Ovary (tissue), 10 donors: ENCODE measurements around the gene MELTF. TPM values are rescaled to one million over a fixed set of nuclear protein-coding genes. Genes with fewer than 3 reads are reported as not detected.
"Not testable (repeated sequence)": the region's sequence is repeated elsewhere in the genome, so short reads cannot be mapped to it uniquely, and the experiment has no call there.

Experiments
- DNase-seq, 5 donors: peaks; one replicate each; pipeline ENCODE4 v3.0.0-alpha.2; 2019 to 2020
- H3K27ac ChIP-seq, 2 donors: fragments of 200-600 bp; one replicate each; pipeline versions ENCODE4 v1.5.1 to v1.8.0; 2019 to 2022
- H3K27me3 ChIP-seq: fragments of 200-600 bp; one replicate; pipeline ENCODE4 v1.8.0; 2022
- H3K36me3 ChIP-seq: fragments of 200-600 bp; sonication (generic); one replicate; pipeline ENCODE4 v1.5.1; 2019
- H3K4me1 ChIP-seq: one replicate; pipeline ENCODE4 v1.8.1; 2013; ENCODE audit warnings: mild to moderate bottlenecking, moderate library complexity; ENCODE audit not compliant: insufficient read depth
- H3K4me3 ChIP-seq: fragments of 200-600 bp; sonication (generic); one replicate; pipeline ENCODE4 v1.5.1; 2017
- H3K9me3 ChIP-seq, 2 donors: fragments of 200-600 bp in 1 of 2; sonication (generic) in 1 of 2; one replicate each; pipeline versions ENCODE4 v1.5.1 to v1.8.1; 2013 to 2019; ENCODE audit warnings: mild to moderate bottlenecking in 1 of 2, moderate library complexity in 1 of 2
- EP300 ChIP-seq: sonication (generic); formaldehyde crosslinking; IDR thresholded peaks from one replicate; pipeline ENCODE4 v1.6.1; 2017; ENCODE audit warnings: antibody characterized with exemption
- POLR2A ChIP-seq: fragments of 450-650 bp; IDR thresholded peaks from one replicate; pipeline ENCODE4 v1.6.1; 2017; ENCODE audit warnings: antibody characterized with exemption, mild to moderate bottlenecking, moderate library complexity
- WGBS, 3 donors: extraction: QIAGEN DNeasy Blood & Tissue Kit in 1 of 3; methylation state at CpG; one replicate each; pipeline versions ENCODE4 v1.1.5 to v1.1.7; 2013 to 2017; 5-methylcytosine and 5-hydroxymethylcytosine counted together
- intact Hi-C, 4 donors: fragments of 100-400 bp; cut with DNase I; formaldehyde crosslinking; loops; one replicate each; pipeline versions ENCODE4 v1.11.0 to v1.15.1; 2022 to 2023
- long read RNA-seq, 3 donors: library from polyadenylated mRNA in 2 of 3; unstranded in 2 of 3; transcript quantifications; one replicate each; pipeline ENCODE4 v2.0.0 and lab custom pipeline, GENCODE V29; 2021 to 2026
- polyA plus RNA-seq, 2 donors: library from polyadenylated mRNA; stranded (reverse); fragments of 200-250 nt in 1 of 2; fragments of 350-450 nt in 1 of 2; fragmentation: Illumina TruSeq in 1 of 2; extraction: RNeasy Lipid Tissue Mini Kit (QIAGEN cat#74804) in 1 of 2; gene quantifications; one replicate each; pipeline ENCODE4 v1.2.3, GENCODE V29; 2013 to 2014
- total RNA-seq, 7 donors: library from RNA; depleted of rRNA in 2 of 7; stranded (reverse); fragments of >200 nt in 2 of 7; fragmentation: NEBNext Ultra II Directional in 3 of 7; extraction: Animal tissue kit (Norgen Biotek cat#: 25700) in 3 of 7; gene quantifications; one replicate each; pipeline versions ENCODE4 v1.1.0 to v1.2.4, GENCODE V29; 2016 to 2023
- TF ChIP-seq, protein P1 (sequence below), 3 donors: fragments of 450-650 bp in 2 of 3; fragments of 200-600 bp in 1 of 3; IDR thresholded peaks; one replicate each; pipeline versions ENCODE4 v1.5.1 to v1.8.0; 2016 to 2022; ENCODE audit warnings: antibody characterized with exemption in 3 of 3, mild to moderate bottlenecking in 1 of 3
- donor health status: DM: no; HTN: no; CAD: no; lungs with moderate emphysema.
- donor health status: DM: no; HTN: no; CAD: no.
- donor health status: Bipolar disorder and iron deficiency.
- donor health status: DM: yes; HTN: yes; CAD: no.
- donor health status: DM: no; HTN: no; CAD: no.
- donor health status: DM: yes; HTN: yes; CAD: no.

Gene MELTF
- total RNA-seq (10 to 100 TPM in 1 of 7 donors, 1 to 10 TPM in 5, under 1 TPM in 1; 0.53 to 19.0 (median 2.5) TPM), polyA plus RNA-seq (1 to 10 TPM; 1.1 to 1.2 TPM)
- long read RNA-seq, donor 1: 0 reads
- long read RNA-seq, donor 2, partial matches to known transcripts: 0 of 2 reads
- long read RNA-seq, donor 2, other reads (novel, unspliced or antisense): 0 of 2 reads
- long read RNA-seq, donor 3, partial matches to known transcripts: 2 of 20 reads
- long read RNA-seq, donor 3, other reads (novel, unspliced or antisense): 16 of 20 reads

DNA sequence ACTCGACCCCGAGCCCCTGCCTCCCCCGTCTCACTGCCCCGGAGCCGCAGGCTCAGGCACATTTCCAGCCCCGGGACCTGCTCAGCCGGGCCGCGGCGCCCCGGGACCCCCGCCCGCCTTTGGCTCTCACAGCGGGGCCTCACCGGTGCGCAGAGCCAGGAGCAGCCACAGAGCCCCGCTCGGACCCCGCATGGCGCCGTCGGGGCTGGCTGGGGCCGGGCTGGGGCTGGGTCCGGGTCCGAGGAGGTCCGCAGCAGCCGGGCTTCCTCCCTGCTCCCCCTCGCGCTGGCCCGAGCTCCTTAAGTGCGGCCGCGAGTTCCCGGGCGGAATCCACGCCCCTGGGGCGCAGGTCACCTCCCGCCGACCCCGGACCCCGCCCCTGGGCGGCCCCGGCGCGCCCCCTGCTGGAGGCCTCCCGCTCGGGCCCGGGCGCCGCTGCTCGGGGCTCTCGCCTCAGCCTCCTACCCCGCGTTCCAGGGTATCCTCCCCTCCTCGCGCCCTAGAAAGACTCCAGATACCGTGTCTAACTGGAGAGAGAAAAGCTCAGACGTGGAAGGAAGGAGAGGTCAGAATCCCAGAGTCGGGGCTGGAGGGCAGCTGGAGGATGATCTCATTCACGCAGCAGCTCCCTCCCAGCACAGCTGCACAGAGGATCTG lies at the start of gene MELTF:
MELTF (minus strand) TSS at position 307 of the 657 bp plus-strand sequence; CDS start at position 192, 115 bp downstream.
- intact Hi-C loops: no loop called here
- H3K9me3 ChIP-seq: no peaks in the 10 kb centered on the region
- H3K27me3 ChIP-seq: no peaks in the 10 kb centered on the region
- H3K4me1 ChIP-seq: peaks cover 5% of the 10 kb centered on the region
- peak within 1 kb of the TSS; percentile 41 for H3K4me3 ChIP-seq
- H3K36me3 ChIP-seq: no peaks in the 10 kb centered on the region
- no peak within 1 kb of the TSS for H3K27ac ChIP-seq
- 1 to 2% (median 2%) methylated on average over 31 to 60 of the region's 60 CpGs for WGBS, 3 donors
- peak in 4 of 5 donors; percentile 36 to 69 (median 51) for DNase-seq
- TF ChIP-seq EP300: no peak
- no peak for TF ChIP-seq POLR2A
- TF ChIP-seq, protein P1, sequence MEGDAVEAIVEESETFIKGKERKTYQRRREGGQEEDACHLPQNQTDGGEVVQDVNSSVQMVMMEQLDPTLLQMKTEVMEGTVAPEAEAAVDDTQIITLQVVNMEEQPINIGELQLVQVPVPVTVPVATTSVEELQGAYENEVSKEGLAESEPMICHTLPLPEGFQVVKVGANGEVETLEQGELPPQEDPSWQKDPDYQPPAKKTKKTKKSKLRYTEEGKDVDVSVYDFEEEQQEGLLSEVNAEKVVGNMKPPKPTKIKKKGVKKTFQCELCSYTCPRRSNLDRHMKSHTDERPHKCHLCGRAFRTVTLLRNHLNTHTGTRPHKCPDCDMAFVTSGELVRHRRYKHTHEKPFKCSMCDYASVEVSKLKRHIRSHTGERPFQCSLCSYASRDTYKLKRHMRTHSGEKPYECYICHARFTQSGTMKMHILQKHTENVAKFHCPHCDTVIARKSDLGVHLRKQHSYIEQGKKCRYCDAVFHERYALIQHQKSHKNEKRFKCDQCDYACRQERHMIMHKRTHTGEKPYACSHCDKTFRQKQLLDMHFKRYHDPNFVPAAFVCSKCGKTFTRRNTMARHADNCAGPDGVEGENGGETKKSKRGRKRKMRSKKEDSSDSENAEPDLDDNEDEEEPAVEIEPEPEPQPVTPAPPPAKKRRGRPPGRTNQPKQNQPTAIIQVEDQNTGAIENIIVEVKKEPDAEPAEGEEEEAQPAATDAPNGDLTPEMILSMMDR (IDR thresholded peaks at IDR 0.05): peak in 2 of 3 donors; percentile 36 to 49

DNA sequence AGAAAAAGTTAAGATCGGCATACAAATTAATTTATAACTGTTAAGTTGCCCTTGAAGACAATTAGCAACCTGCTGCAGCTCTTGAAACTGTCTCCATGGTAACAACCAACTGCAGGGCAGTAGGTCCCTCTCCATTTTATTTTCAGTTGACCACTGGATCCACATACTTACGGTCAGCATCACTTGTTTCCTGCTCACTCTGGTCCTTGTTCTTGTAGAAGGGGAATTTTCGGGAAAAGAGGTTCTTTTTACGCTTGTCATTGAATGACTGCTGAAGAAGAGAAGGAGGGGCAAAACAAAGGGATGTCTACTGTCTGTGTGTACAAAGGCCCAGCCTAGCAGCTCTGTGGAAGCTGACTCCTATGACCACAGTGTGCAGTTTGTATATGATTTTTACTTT lies 46.8 kb upstream of the MELTF start:
- no peaks in the 10 kb centered on the region for H3K4me1 ChIP-seq
- intact Hi-C loops: no loop called here

DNA sequence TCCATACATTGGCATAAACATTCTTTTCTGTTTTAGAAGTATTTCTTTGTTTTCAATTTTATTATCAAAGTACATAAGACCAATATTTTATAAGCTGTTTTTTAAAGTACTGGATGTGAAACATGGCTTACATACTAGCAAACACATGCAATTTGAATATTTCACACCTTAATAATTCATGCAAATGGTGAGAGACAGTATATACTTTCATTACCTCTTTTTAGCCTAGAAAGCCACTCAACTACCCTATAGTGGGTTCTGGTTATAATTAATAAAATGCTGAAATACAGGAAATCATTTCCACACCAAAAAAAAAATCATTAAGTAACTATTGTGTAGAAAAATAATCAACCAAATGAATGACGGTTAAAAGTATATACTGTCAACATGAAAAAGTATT lies 38.5 kb upstream of the MELTF start:
- WGBS, 3 donors: 88 to 97% (median 97%) methylated on average over 1 of the region's 1 CpG
- Histone ChIP-seq H3K27me3 (no peaks in the 10 kb centered on the region), H3K4me1 (no peaks in the 10 kb centered on the region), H3K36me3 (no peaks in the 10 kb centered on the region), H3K27ac (no peak overlapping the region), H3K4me3 (no peak overlapping the region), H3K9me3 (no peaks in the 10 kb centered on the region)
- no peak for DNase-seq
- TF ChIP-seq POLR2A: no peak
- intact Hi-C loops: no loop called here

More for the DNA sequence above, 46.8 kb upstream of the MELTF start:
- Histone ChIP-seq H3K36me3 (no peaks in the 10 kb centered on the region), H3K9me3 (no peaks in the 10 kb centered on the region), H3K27ac (no peak overlapping the region), H3K27me3 (no peaks in the 10 kb centered on the region), H3K4me3 (no peak overlapping the region)
- DNase-seq: no peak
- TF ChIP-seq, protein P1 (IDR thresholded peaks at IDR 0.05): no peak
- TF ChIP-seq EP300 (no peak), POLR2A (no peak)
- 86 to 89% (median 87%) methylated on average over 4 of the region's 4 CpGs for WGBS, 3 donors

DNA sequence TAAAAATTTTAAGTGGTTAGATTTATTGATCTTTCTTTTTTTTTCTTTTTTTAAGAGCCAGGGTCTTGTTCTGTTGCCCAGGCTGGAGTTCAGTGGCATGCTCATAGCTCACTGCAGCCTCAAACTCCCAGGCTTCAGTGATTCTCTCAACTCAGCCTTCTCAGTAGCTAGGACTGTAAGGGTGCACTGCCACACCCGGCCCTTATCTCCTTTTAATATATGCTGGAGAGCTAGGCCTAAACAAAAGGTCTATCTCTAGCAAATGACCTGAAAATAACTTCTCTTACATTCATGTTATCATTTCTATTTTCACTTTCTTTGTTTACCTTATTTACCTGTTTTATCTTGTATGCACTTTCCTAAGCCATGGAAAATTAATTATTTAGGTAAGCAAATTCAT lies 35.2 kb upstream of the MELTF start:
- H3K9me3 ChIP-seq: no peaks in the 10 kb centered on the region
- H3K27me3 ChIP-seq: no peaks in the 10 kb centered on the region
- H3K36me3 ChIP-seq: no peaks in the 10 kb centered on the region
- TF ChIP-seq, protein P1 (IDR thresholded peaks at IDR 0.05): no peak
- TF ChIP-seq EP300: no peak
- no peak for TF ChIP-seq POLR2A
- intact Hi-C loops: no loop called here
- no peak for DNase-seq
- H3K27ac ChIP-seq: no peak overlapping the region
- 93 to 98% (median 98%) methylated on average over 1 of the region's 1 CpG for WGBS, 3 donors
- no peak overlapping the region for H3K4me3 ChIP-seq
- no peaks in the 10 kb centered on the region for H3K4me1 ChIP-seq

DNA sequence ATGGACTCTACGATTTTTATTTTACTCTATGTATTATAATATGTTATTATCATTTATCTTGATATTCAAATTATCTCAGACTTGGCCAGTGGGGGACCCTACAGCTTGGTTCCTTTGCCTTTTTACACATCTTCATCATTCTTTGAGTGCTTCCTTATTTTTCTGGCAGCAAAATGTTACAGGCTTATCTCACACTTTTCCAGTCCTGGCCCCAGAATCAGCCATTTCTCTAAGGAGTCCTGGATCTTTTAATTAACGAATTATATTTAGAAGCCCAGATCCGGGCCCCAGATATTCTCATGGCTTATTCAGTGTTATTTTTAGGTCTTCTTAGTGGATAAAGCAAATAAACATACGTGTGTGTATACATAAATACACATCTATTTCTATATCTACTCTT lies 32.8 kb upstream of the MELTF start:
- Histone ChIP-seq H3K27ac (no peak overlapping the region), H3K36me3 (no peaks in the 10 kb centered on the region), H3K9me3 (no peaks in the 10 kb centered on the region), H3K4me1 (no peaks in the 10 kb centered on the region), H3K27me3 (no peaks in the 10 kb centered on the region), H3K4me3 (no peak overlapping the region)
- intact Hi-C loops: no loop called here
- TF ChIP-seq POLR2A (no peak), EP300 (no peak)
- TF ChIP-seq, protein P1 (IDR thresholded peaks at IDR 0.05): no peak
- 80 to 88% (median 86%) methylated on average over 4 of the region's 4 CpGs for WGBS, 3 donors
- no peak for DNase-seq

DNA sequence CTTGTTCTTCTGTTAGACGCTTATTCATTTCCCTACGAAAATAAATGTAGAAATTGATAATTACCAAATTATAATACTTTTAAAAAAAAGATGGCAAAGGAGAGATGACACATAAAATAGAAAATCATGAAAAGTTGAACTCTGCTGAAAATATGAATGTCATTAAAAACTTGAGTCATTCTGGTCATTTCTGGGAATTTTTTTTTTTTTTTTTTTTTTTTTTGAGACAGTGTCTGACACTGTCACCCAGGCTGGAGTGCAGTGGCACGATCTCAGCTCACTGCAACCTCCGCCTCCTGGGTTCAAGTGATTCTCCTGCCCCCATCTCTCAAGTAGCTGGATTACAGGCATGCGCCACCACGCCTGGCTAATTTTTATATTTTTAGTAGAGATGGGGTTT lies 22.0 kb upstream of the MELTF start:
- DNase-seq, H3K36me3 ChIP-seq, H3K4me1 ChIP-seq, H3K27me3 ChIP-seq, H3K9me3 ChIP-seq, H3K27ac ChIP-seq, H3K4me3 ChIP-seq, intact Hi-C loops: not testable (repeated sequence)
- 95 to 97% (median 95%) methylated on average over 6 of the region's 6 CpGs for WGBS, 3 donors
